Lower leg skin (tissue), 4 donors: Measurements from ENCODE around the gene LY6G6D. TPM values are rescaled to one million over a fixed set of nuclear protein-coding genes. Genes with fewer than 3 reads are reported as not detected.

Source experiments
- DNase-seq, 2 donors: peaks; one replicate each; pipeline ENCODE4 v3.0.0-alpha.2; 2019; ENCODE audit warnings: low spot score in 2 of 2
- H3K4me3 ChIP-seq: fragments of 200-600 bp; sonication (generic); 2 replicates; pipeline ENCODE4 v1.5.1; 2017; ENCODE audit warnings: mild to moderate bottlenecking, low read depth; ENCODE audit not compliant: poor library complexity, severe bottlenecking
- POLR2A ChIP-seq, 2 donors: fragments of 450-650 bp; IDR thresholded peaks; one replicate each; pipeline ENCODE4 v1.6.1; 2016 to 2017; ENCODE audit warnings: antibody characterized with exemption in 2 of 2, mild to moderate bottlenecking in 1 of 2, moderate library complexity in 1 of 2
- WGBS, 2 donors: methylation state at CpG; one replicate each; pipeline ENCODE4 v1.1.5; 2018; 5-methylcytosine and 5-hydroxymethylcytosine counted together
- intact Hi-C: fragments of 100-400 bp; cut with DNase I; formaldehyde crosslinking; loops from one replicate; pipeline ENCODE4 v1.15.0; 2023; ENCODE audit warnings: low total_unique reads
- total RNA-seq, 4 donors: library from RNA; depleted of rRNA; stranded (reverse); fragments of >200 nt; gene quantifications; one replicate each; pipeline ENCODE4 v1.1.0, GENCODE V29; 2016
- TF ChIP-seq, protein P1 (sequence below), 3 donors: fragments of 450-650 bp; IDR thresholded peaks; one replicate each; pipeline ENCODE4 v1.5.1; 2016; ENCODE audit warnings: antibody characterized with exemption in 3 of 3, mild to moderate bottlenecking in 3 of 3, moderate library complexity in 2 of 3

The LY6G6D gene
- total RNA-seq, 4 donors from 2014 or later: 9.5 TPM; not detected in 3

DNA sequence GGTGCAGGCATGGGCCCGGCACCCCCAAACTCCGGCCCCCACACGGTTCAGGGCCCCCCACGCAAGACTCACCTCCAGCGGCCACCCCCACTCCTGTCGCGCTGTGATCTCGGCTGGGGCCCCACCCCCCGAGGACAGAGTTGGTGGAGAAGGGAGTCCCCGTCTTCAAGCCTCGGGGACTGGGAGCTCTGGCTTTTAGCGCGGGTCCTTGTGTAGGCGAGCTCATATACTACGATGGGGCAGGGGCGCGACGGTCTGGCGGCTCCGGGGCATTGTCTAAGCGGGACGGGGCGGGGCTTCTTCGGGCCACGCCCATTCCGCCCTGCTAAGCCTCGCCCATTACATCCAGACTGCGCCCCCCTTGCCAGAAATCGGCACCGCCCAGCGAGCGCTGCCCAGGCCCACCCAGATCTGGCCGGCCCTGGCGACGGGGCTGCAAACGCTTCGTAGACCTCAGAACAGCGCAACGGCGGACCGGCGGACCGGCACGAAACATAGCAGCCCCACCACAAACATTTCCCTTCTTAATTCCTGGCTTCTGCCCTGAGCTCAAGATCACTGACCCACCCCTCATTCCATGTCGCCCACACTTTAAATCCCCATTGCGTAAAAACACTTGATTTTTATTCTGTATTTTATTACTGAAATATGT is 15.0 kb downstream of the LY6G6D start:
- intact Hi-C loops: no loop called here
- DNase-seq: peak; percentile 84 to 98
- WGBS, 2 donors: 3 to 13% methylated on average over 15 to 33 of the region's 46 CpGs
- peak overlapping the region; percentile 93 for H3K4me3 ChIP-seq
- no peak for TF ChIP-seq POLR2A (IDR thresholded peaks at IDR 0.05)
- TF ChIP-seq, protein P1, sequence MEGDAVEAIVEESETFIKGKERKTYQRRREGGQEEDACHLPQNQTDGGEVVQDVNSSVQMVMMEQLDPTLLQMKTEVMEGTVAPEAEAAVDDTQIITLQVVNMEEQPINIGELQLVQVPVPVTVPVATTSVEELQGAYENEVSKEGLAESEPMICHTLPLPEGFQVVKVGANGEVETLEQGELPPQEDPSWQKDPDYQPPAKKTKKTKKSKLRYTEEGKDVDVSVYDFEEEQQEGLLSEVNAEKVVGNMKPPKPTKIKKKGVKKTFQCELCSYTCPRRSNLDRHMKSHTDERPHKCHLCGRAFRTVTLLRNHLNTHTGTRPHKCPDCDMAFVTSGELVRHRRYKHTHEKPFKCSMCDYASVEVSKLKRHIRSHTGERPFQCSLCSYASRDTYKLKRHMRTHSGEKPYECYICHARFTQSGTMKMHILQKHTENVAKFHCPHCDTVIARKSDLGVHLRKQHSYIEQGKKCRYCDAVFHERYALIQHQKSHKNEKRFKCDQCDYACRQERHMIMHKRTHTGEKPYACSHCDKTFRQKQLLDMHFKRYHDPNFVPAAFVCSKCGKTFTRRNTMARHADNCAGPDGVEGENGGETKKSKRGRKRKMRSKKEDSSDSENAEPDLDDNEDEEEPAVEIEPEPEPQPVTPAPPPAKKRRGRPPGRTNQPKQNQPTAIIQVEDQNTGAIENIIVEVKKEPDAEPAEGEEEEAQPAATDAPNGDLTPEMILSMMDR (IDR thresholded peaks at IDR 0.05): no peak

DNA sequence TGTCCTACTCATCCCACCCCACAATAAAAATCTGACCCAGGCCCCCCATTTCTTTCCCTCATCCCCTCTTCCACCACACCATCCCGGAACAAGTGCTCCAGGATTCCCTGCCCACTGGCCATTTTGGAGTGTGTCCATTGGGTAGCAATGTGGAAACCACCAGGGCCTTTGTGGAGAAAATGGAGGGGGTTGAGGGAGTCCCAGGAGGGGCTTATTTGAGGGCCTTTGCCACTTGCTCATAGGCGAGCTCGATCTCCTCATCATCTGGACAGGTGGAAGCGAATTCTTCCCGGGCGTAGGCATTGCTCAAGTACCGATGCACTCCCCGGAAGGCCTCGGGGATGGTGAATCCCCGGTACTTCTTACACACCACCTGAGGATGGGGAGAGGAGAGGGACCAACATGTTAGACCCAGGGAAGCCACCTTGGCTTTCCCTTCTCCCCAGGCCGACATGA is 15.5 kb downstream of the LY6G6D start:
- TF ChIP-seq POLR2A (IDR thresholded peaks at IDR 0.05): no peak
- TF ChIP-seq, protein P1 (IDR thresholded peaks at IDR 0.05): no peak
- intact Hi-C loops: no loop called here
- no peak for DNase-seq
- 58 to 66% methylated on average over 11 of the region's 11 CpGs for WGBS, 2 donors
- H3K4me3 ChIP-seq: no peak overlapping the region

DNA sequence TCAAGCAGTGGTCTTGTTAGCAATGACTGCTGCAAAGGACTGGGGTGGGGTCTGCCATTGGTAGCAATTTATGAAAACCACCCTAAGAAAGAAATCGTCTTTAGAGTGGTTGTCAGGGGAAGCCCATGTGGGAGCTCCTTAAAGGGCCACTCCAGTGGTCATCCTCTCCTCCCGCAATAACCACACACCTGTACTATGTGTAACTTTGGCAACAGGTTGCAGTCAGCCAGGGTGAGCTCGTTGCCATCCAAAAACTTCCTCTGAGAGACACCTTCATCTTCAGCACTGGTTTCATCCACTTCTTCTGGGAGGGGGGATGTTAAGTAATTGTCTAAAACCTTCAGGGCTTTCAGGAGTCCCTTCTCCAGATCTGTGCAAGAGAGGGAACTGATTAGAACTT is 16.9 kb downstream of the LY6G6D start:
- TF ChIP-seq POLR2A (IDR thresholded peaks at IDR 0.05): no peak
- TF ChIP-seq, protein P1 (IDR thresholded peaks at IDR 0.05): no peak
- WGBS, 2 donors: 59 to 62% methylated on average over 3 of the region's 3 CpGs
- DNase-seq: no peak
- no peak overlapping the region for H3K4me3 ChIP-seq
- intact Hi-C loops: no loop called here

- TF ChIP-seq POLR2A (IDR thresholded peaks at IDR 0.05): no peak
- no peak for DNase-seq
- H3K4me3 ChIP-seq: no peak overlapping the region
- 76 to 84% methylated on average over 4 of the region's 4 CpGs for WGBS, 2 donors
- intact Hi-C loops: no loop called here
Measured at GRCh38 chr6:31733734-31734133, 18.6 kb downstream of the LY6G6D start.

GRCh38 chr6:31734247-31734820 is 19.2 kb downstream of the LY6G6D start:
- TF ChIP-seq, protein P1 (IDR thresholded peaks at IDR 0.05): no peak
- TF ChIP-seq POLR2A (IDR thresholded peaks at IDR 0.05): no peak
- intact Hi-C loops: no loop called here
- no peak for DNase-seq
- 0 to 4% methylated on average over 2 of the region's 2 CpGs for WGBS, 2 donors
- peak overlapping the region; percentile 89 for H3K4me3 ChIP-seq

DNA sequence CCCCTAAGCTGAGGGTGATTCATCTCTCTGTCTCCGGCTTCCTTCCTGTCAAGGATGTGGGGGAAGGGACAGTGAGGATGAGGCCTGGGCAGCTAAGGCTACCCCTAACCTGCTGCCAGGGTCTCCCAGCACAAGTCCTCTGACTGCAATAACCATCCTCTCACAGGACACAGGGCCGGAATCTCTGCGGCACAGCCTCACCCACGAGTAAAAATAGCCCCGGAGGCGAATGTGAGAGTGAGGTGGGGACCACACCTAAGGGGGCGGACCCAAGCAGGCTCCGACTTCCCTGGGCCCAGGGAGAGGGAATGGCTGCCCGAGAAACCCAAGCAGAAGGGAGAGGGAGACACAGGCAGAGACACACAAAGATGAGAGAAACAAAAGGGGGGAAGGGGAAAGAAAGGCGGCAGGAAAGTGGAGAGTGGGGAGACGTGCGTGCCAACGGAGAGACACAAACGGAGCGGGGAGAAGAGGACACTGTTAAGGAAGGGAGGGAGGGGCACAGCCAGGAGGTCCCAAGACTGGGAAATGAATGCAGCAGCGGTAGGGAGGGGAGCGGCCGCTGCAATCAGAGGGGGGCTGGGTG is 19.8 kb downstream of the LY6G6D start:
- peak; percentile 49 to 92 for DNase-seq
- intact Hi-C loops: no loop called here
- H3K4me3 ChIP-seq: peak overlapping the region; percentile 89
- no peak for TF ChIP-seq POLR2A (IDR thresholded peaks at IDR 0.05)
- WGBS, 2 donors: 0 to 1% methylated on average over 18 of the region's 18 CpGs
